SIG-M5 treated with dmso at 0.1 percent for 504 hours (cell line): ENCODE measurements around the gene PRKAR1B.
"Not testable (repeated sequence)": the region's sequence is repeated elsewhere in the genome, so short reads cannot be mapped to it uniquely, and the experiment has no call there.

Experiments used
- DNase-seq: peaks from one replicate; lab custom pipeline; 2025; ENCODE audit not compliant: unreplicated experiment; lab: John Stamatoyannopoulos, UW

PRKAR1B gene

DNA sequence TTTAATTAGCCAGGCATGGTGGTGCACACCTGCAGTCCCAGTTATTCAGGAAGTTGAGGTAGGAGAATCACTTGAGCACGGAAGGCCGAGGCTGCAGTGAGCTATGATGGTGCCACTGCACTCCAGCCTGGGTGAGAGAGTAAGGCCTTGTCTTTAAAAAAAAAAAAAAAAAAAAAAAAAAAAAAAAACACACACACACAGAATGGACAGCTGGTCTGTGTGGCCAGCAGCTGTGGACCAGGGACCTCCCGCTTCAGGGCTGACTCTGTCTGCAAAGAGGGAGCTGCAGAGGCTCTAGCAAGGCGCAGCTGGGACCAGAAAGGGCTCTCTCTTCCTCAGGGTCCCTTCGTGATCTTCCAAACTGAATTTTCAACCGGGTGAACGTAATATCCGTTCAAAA, 54.2 kb downstream of the PRKAR1B start:
- DNase-seq: no peak

GRCh38 chr7:671415-672042, 55.6 kb downstream of the PRKAR1B start:
- no peak for DNase-seq

DNA sequence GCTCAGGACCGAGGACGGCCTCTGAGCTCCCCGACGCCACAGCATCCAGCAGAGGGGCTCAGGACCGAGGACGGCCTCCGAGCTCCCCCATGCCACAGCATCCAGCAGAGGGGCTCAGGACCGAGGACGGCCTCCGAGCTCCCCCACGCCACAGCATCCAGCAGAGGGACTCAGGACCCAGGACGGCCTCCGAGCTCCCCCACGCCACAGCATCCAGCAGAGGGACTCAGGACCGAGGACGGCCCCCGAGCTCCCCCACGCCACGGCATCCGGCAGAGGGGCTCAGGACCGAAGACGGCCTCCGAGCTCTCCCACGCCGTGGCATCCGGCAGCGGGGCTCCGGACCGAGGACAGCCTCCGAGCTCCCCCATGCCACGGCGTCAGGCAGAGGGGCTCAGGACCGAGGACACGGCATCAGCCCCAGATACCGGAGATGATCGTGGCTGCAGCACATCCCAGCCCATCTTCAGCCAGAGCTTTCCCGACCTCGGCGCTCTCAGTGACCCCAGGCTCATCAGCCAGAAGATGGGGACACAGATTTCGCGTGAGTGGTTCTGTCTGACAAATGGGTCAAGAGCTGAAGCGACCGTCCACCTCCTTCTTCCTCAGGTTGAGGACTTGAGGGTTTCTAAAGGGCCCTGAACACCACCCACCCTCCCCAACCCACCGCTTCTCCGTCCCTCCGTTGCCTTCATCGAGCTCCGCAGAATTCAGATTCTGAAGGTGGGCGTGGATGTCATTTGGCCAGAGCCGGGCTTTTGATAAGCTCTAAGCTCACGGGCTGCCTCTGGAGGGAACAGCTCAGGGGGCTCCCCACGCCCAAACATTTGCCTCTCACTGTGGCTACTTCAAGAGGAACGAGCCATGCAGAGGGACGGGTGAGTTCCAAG, 56.3 kb downstream of the PRKAR1B start:
- DNase-seq: no peak

- DNase-seq: no peak
Measured at GRCh38 chr7:668958-669357, 58.1 kb downstream of the PRKAR1B start.

DNA sequence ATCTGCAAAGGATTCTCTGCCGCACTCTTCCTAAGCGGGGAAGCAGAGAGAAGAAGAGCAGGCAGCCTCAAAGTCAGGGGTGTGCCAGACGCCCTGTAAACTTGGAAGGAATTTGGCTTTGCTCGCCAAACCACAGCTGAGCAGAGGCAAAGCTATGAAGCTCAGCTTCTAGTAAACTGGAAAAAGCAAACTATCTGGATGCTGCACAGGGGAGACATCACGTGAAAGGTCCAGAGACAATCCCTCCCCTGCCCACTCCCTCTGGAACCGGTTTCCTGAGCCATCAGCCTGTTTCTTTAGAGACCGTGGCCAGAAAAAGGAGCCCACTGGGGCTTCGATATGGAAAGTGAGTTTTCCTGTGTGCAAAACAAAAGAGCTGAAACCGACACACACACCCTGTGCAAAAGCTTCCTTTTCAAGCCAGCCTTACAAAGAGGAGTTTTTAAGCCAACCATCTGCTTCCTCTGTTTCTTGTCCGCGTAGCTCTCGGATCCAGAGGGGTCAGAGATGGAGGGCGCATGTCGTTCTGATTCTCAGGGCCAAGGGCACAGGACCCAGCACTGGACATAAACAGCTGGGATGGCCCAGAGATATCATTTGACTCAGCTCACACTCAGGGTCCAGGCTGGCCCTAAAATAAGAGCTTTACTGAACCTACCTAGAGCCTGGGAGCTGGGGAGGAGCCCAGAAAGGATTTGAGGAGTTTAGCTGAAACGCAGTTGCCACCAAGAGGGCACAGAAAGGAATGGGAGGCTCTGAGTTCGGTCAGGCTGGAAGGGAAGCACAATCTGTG, 58.7 kb downstream of the PRKAR1B start:
- DNase-seq: no peak

DNA sequence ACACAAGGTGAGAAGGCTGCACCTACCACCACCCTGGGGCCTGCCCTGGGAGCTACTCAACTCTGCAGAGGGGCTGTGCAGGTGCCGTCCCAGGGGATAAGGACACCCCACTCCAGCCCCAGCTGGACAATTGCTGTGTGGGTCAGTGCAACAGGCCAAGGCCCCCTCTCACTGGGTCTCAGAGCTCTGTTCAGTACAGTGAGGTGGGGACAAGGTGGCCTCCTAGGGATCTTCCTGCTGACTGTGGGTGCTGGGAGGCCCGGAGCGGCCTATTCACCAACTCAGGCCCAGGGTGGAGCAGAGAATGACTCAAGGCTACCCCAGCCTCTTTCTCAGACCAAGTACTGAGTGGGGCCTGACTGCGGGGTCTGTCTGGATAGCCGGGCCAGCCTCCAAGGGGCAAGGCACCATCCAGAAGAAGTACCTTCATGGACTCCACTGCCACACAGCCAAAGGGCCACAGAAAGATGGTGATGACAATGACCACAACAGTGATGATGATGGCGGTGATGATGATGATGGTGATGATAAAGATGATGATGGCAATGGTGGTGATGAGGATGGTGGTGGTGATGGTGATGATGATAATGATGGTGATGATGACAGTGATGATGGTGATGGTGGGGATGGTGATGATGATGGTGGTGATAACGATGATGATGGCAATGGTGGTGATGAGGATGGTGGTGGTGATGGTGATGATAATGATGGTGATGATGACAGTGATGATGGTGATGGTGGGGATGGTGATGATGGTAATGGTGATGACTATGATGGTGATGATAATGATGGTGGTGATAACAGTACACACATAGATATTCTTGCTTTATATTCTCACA, 60.4 kb downstream of the PRKAR1B start:
- DNase-seq: no peak

GRCh38 chr7:665736-666453, 61.2 kb downstream of the PRKAR1B start:
- DNase-seq: no peak

DNA sequence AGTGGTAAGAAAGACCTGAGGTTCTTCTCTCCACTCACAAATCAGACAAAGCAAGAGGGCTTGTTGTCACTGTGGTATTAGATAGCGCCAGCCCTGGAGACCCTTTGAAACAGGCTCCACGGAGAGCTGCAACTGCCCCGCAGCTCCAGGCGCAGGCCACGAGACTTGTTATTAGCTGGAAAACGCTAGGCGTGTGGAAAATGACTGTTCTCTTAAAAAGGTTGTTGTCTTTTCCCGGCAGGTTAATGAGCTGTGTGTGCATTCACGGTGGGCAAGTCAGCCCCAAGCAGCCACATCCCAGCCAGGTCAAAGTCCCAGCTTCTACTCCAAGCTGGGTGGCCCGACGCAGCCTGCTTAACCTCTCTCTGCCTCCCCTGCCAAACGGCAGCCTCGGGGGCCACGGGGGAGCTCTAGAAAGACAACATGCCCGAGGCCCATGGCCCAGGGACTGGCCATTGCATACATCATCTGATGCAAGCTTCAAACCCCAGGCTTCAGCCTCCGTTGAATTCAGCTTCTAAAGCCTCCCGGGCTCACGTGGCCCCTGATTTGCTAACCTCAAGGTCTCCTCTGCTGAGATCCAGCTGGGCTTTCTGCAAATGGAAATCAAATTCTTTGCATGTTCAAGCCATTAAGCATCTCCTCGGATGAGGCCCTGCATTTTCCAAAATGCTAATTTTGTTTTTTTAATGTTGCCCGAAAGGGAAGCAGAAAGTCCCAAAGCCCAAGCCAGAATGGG, 61.9 kb downstream of the PRKAR1B start:
- no peak for DNase-seq

- DNase-seq: no peak
Measured at GRCh38 chr7:664402-664775, 62.7 kb downstream of the PRKAR1B start.

DNA sequence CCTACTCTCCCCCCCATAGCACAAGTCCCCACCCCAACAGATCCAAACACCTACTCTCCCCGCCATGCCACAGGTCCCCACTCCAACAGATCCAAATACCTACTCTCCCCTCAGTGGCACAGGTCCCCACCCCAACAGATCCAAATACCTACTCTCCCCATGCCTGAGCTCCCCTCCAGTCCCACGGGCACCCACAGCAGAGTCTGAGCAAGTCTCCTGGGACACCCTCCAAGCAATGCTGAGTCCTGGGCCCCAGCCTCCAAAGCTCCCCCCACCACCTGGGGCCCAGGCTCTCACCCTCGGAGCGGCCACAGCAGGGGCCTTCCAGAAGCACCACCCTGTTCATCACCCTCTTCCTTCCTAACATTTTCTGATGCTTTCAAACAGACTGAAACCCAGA, 64.5 kb downstream of the PRKAR1B start:
- DNase-seq: no peak

DNA sequence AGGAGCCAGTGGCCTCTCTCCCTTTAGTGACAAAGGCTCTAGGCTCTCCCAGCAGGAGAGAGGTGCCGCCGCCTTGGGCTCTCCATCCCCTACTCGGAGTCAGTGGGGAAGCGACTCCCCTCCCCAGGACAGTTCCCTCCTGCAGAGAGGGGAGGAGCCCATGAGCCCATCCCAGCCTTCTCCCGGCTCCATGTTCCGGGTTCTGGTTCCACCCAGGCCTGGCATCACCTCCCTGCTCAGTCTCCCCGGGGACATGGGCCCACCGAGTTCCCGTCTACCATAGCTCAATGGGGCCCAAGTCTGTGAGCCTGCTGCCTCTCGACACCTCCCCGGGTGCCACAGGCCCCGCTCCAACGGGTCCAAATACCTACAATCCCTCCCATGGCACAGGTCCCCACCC, 67.1 kb downstream of the PRKAR1B start:
- no peak for DNase-seq

DNA sequence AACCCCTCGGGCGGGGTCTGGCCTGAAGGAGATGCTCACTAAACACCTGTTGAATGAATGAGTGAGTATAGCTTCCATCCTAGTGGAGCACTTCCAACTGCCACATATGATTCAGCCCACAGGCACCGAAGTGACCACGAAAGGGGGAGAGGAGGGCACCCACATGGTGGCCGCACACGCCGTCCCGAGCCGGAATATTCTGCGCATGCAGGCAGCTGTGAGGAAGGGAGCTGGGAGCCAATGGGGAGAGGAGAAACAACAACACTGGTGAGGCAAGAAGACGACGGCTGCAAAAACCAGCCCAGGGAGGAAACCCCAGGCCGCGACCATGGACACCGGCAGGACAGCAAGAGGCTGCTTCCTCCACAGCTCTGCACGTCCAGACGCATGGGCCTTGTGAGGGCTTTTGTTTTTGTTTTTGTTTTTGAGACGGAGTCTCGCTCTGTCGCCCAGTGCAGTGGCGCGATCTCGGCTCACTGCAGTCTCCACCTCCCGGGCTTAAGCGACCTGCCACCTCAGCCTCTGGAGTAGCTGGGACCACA, 67.7 kb downstream of the PRKAR1B start:
- no peak for DNase-seq

DNA sequence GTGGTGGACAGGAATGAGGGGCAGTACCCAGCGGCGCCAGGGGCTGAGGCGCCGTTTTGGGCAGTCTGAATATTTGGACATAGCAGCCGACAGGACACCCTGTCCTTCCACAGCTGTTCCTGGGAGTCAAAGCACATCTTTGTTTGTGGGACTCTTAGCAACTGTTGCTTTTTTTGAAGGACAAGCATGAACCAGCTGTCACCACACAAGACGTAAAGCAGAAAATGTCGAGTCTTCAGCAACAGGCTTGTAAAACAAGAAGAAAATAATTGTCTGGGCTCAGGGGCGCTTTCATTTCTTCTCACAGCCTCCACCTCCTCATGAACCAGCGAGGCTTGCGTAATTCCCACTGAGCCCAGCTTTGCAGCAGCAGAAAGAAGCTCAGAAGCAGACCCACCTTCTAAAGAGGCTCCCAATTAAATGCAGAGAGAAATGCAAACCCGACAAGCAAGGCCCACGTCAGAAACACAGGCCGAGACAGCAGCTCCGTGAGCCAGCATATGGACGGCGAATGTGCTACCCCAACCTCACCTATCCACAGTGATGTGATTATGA, 69.4 kb downstream of the PRKAR1B start:
- peak; percentile 49 for DNase-seq

GRCh38 chr7:657010-657409, 70.1 kb downstream of the PRKAR1B start:
- not testable (repeated sequence) for DNase-seq

DNA sequence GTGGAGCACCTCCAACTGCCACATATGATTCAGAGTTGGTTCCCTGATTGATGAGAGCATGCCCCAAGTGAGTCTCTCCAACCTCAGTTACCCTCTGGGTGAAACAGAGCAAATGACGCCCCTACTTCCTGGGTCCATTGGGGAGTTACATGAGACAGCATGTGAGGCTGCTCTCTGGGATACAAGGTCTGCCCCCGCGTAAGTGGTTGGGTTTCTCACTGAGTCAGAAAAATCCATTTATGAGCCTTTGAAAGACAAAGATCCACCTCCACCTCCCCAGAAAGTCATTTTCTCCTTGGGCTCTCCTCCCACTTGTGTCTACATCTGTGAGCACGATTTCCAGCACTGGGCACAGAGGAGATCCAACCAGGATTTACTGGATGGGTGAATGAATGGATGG, 71.3 kb downstream of the PRKAR1B start:
- DNase-seq: no peak

DNA sequence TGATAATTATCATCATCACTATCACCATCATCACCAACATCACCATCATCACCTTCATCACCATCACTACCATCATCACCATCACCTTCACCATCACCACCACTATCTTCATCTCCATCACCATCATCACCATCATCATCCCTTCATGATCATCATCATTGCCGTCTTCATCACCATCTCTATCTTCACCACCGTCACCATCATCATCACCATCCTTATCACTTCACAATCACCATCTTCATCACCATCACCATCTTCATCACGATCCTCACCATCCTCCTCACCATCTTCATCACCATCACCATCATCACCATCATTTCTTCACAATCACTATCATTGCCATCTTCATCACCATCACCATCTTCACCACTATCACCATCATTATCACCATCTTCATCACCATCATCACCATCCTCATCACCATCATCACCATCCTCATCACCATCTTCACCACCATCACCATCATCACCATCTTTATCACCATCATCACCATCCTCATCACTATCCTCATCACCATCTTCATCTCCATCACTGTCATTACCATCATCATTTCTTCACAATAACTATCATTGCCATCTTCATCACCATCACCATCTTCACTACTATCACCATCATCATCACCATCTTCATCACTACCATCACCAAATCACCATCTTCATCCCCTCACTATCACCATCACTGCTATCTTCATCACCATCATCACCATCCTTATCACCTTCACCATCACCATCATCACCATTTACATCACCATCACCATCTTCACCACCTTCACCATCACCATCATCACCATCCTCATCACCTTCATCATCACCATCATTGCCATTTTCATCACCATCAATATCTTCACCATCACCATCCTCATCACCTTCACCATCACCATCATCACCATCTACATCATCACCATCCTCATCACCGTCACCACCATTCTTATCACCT, 73.0 kb downstream of the PRKAR1B start:
- no peak for DNase-seq

DNA sequence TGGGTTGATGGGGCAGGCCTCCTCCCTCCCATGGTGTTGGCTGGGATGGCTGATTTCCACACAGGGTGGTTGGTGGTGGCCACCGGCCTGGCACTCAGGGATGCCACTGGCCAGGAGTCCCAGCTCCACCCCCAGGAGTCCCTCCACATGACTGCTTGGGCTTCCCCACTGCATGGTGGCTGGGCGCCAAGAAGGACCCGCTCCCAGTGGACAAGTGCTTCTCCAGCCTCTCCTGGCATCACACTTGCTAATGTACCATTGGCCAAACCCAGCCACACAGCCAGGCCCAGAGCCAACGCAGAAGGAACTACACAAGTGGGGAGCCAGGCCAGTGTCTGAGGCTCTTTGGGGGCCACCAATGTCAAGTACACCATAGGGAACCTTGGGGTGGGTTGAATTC, 74.2 kb downstream of the PRKAR1B start:
- DNase-seq: no peak

GRCh38 chr7:652167-652566, 74.9 kb downstream of the PRKAR1B start:
- DNase-seq: not testable (repeated sequence)
